CD14-positive monocyte (primary cell): ENCODE results near the gene EPHB6. TPM values are rescaled to one million over a fixed set of nuclear protein-coding genes. Genes with fewer than 3 reads are reported as not detected.
A peak's percentile ranks its signal among the peaks of the same experiment; 100 is the strongest.

Source experiments
- DNase-seq, 3 donors: peaks; one replicate each; pipeline ENCODE4 v3.0.0-alpha.2; 2011 to 2022
- H2AFZ ChIP-seq: 2 replicates; pipeline ENCODE4 v1.6.0; 2012; ENCODE audit warnings: mild to moderate bottlenecking, low read depth, low read length, inconsistent platforms; ENCODE audit not compliant: insufficient read depth, poor library complexity, severe bottlenecking
- H3K27ac ChIP-seq, 2 donors: 1 replicate in 1 of 2; 2 replicates in 1 of 2; pipeline ENCODE4 v1.5.1; 2012 to 2013; ENCODE audit warnings: low read length in 2 of 2, control low read depth in 1 of 2, inconsistent platforms in 1 of 2, low read depth in 1 of 2, mild to moderate bottlenecking in 1 of 2
- H3K27me3 ChIP-seq, 2 donors: one replicate each; pipeline versions ENCODE4 v1.6.0 to v1.6.1; 2011 to 2013; ENCODE audit warnings: low read length in 2 of 2; ENCODE audit not compliant: control insufficient read depth in 2 of 2, insufficient read depth in 2 of 2
- H3K36me3 ChIP-seq, 2 donors: replicated peaks in 1 of 2; 1 replicate in 1 of 2; 2 replicates in 1 of 2; pipeline versions ENCODE4 v1.5.1 to v1.6.1; 2012 to 2013; ENCODE audit warnings: low read length in 2 of 2, control low read depth in 1 of 2, inconsistent platforms in 1 of 2, mild to moderate bottlenecking in 1 of 2; ENCODE audit not compliant: insufficient read depth in 2 of 2, control insufficient read depth in 1 of 2
- H3K4me1 ChIP-seq, 2 donors: 1 replicate in 1 of 2; 2 replicates in 1 of 2; pipeline versions ENCODE4 v1.5.1 to v1.6.1; 2012 to 2013; ENCODE audit warnings: low read length in 2 of 2, control low read depth in 1 of 2, inconsistent platforms in 1 of 2, mild to moderate bottlenecking in 1 of 2, moderate library complexity in 1 of 2; ENCODE audit not compliant: insufficient read depth in 2 of 2, control insufficient read depth in 1 of 2
- H3K4me2 ChIP-seq: replicated peaks from 2 replicates; pipeline ENCODE3; 2012; ENCODE audit warnings: low read length, moderate library complexity, mild to moderate bottlenecking; ENCODE audit not compliant: poor library complexity, severe bottlenecking; ENCODE audit errors: extremely low read depth
- H3K4me3 ChIP-seq, 3 experiments: fragments of 200-600 bp in 1 of 3; sonication (generic) in 1 of 3; replicated peaks in 1 of 3; 1 replicate in 2 of 3; 2 replicates in 1 of 3; pipeline ENCODE4 v1.5.1; 2011 to 2013; ENCODE audit warnings: low read length in 3 of 3, mild to moderate bottlenecking in 3 of 3, control low read depth in 2 of 3, low read depth in 2 of 3, inconsistent platforms in 1 of 3, moderate library complexity in 1 of 3
- H3K79me2 ChIP-seq: 2 replicates; pipeline ENCODE4 v1.6.0; 2012; ENCODE audit warnings: mild to moderate bottlenecking, control low read depth, inconsistent platforms, low read length, moderate library complexity; ENCODE audit not compliant: insufficient read depth
- H3K9ac ChIP-seq: 2 replicates; pipeline ENCODE4 v1.6.0; 2017; ENCODE audit warnings: low read length, mild to moderate bottlenecking; ENCODE audit not compliant: insufficient read depth, poor library complexity, severe bottlenecking
- H3K9me3 ChIP-seq, 2 donors: replicated peaks in 1 of 2; 1 replicate in 1 of 2; 2 replicates in 1 of 2; pipeline versions ENCODE4 v1.5.1 to v1.6.1; 2012 to 2013; ENCODE audit warnings: low read length in 2 of 2, control low read depth in 1 of 2; ENCODE audit not compliant: control insufficient read depth in 1 of 2, insufficient read depth in 1 of 2
- H4K20me1 ChIP-seq: 2 replicates; pipeline ENCODE4 v1.6.0; 2012; ENCODE audit warnings: mild to moderate bottlenecking, low read length, control low read depth, moderate library complexity; ENCODE audit not compliant: insufficient read depth
- H3K27ac Mint-ChIP-seq, 7 donors: one replicate each; pipeline ENCODE4 v1.8.0; 2020; ENCODE audit warnings: mild to moderate bottlenecking in 7 of 7, mixed read lengths in 7 of 7, moderate library complexity in 6 of 7, inconsistent platforms in 2 of 7
- H3K27me3 Mint-ChIP-seq, 3 donors: one replicate each; pipeline ENCODE4 v1.8.0; 2021 to 2022; ENCODE audit warnings: low read depth in 3 of 3, mild to moderate bottlenecking in 3 of 3, mixed read lengths in 3 of 3, moderate library complexity in 3 of 3, inconsistent platforms in 1 of 3
- H3K36me3 Mint-ChIP-seq, 2 donors: one replicate each; pipeline ENCODE4 v1.8.0; 2020; ENCODE audit warnings: mixed read lengths in 2 of 2, inconsistent platforms in 1 of 2, mild to moderate bottlenecking in 1 of 2
- H3K4me1 Mint-ChIP-seq: one replicate; pipeline ENCODE4 v1.8.0; 2020; ENCODE audit warnings: mild to moderate bottlenecking, mixed read lengths
- H3K4me3 Mint-ChIP-seq, 2 donors: one replicate each; pipeline ENCODE4 v1.8.0; 2020; ENCODE audit warnings: mild to moderate bottlenecking in 2 of 2, mixed read lengths in 2 of 2, moderate library complexity in 1 of 2
- H3K9me3 Mint-ChIP-seq, 7 donors: one replicate each; pipeline ENCODE4 v1.8.0; 2020 to 2022; ENCODE audit warnings: mixed read lengths in 7 of 7, mild to moderate bottlenecking in 6 of 7, moderate library complexity in 6 of 7, inconsistent platforms in 2 of 7
- CTCF ChIP-seq: fragments of 200-600 bp; IDR thresholded peaks from one replicate; pipeline ENCODE4 v1.8.0; 2022; ENCODE audit warnings: antibody characterized with exemption, mild to moderate bottlenecking
- WGBS: methylation state at CpG from one replicate; pipeline ENCODE4 v1.1.5; 2013; ENCODE audit warnings: missing lambda C conversion rate; ENCODE audit not compliant: insufficient coverage; 5-methylcytosine and 5-hydroxymethylcytosine counted together
- intact Hi-C, 2 donors: fragments of 100-400 bp; cut with micrococcal nuclease; formaldehyde crosslinking; loops; one replicate each; pipeline versions ENCODE4 v1.15.0 to v1.15.1; 2023
- polyA plus RNA-seq, 3 donors: library from polyadenylated mRNA; depleted of rRNA in 1 of 3; unstranded in 2 of 3; stranded (reverse) in 1 of 3; fragments of 300-500 nt in 2 of 3; fragments of >200 nt in 1 of 3; fragmentation: Illumina TruSeq in 2 of 3; gene quantifications; 1 replicate in 2 of 3; 2 replicates in 1 of 3; pipeline ENCODE4 v1.2.3, GENCODE V29; 2012 to 2021

The EPHB6 gene
- polyA plus RNA-seq, 3 donors, result 7.9 to 18.2 (median 9.3) TPM

- H3K4me3 Mint-ChIP-seq, result no peak overlapping the region
- H3K9me3 ChIP-seq, result no peaks in the 10 kb centered on the region
- no peaks in the 10 kb centered on the region for H3K79me2 ChIP-seq
- H3K27ac ChIP-seq, result no peak overlapping the region
- peak overlapping the region in 1 of 7 donors; percentile 52 for H3K27ac Mint-ChIP-seq
- H4K20me1 ChIP-seq, result no peaks in the 10 kb centered on the region
- H3K36me3 ChIP-seq, result no peaks in the 10 kb centered on the region
- H3K9me3 Mint-ChIP-seq, result no peaks in the 10 kb centered on the region
- H3K4me1 Mint-ChIP-seq, result peaks cover 2% of the 10 kb centered on the region
- 100% methylated on average over 1 of the region's 3 CpGs for WGBS
- H3K4me2 ChIP-seq, result no peak overlapping the region
- H3K4me1 ChIP-seq, result no peaks in the 10 kb centered on the region
- H3K27me3 Mint-ChIP-seq, result peaks cover 6 to 17% (median 11%) of the 10 kb centered on the region in 3 donors
- H3K4me3 ChIP-seq, result no peak overlapping the region
- DNase-seq, result no peak
- no peak for TF ChIP-seq CTCF
- intact Hi-C loops, result no loop called here
- H3K27me3 ChIP-seq, result peaks cover 4 to 5% of the 10 kb centered on the region in 2 donors
- H3K36me3 Mint-ChIP-seq, result peaks cover 0 to 2% of the 10 kb centered on the region in 2 donors
- no peak overlapping the region for H2AFZ ChIP-seq
- no peak overlapping the region for H3K9ac ChIP-seq
Observed at GRCh38 chr7:142805350-142806021, 49.4 kb upstream of the EPHB6 start.

- Histone ChIP-seq H3K27me3 (peaks cover 4 to 5% of the 10 kb centered on the region in 2 donors), H3K4me1 (no peaks in the 10 kb centered on the region), H3K36me3 (no peaks in the 10 kb centered on the region), H4K20me1 (no peaks in the 10 kb centered on the region), H3K4me3 (no peak overlapping the region), H3K9ac (no peak overlapping the region), H3K4me2 (no peak overlapping the region), H3K27ac (no peak overlapping the region), H3K79me2 (no peaks in the 10 kb centered on the region), H3K9me3 (no peaks in the 10 kb centered on the region), H2AFZ (no peak overlapping the region)
- DNase-seq, result no peak
- no peak overlapping the region for H3K27ac Mint-ChIP-seq
- H3K4me3 Mint-ChIP-seq, result no peak overlapping the region
- H3K4me1 Mint-ChIP-seq, result peaks cover 2% of the 10 kb centered on the region
- intact Hi-C loops, result no loop called here
- no peaks in the 10 kb centered on the region for H3K9me3 Mint-ChIP-seq
- TF ChIP-seq CTCF, result no peak
- peaks cover 0 to 2% of the 10 kb centered on the region in 2 donors for H3K36me3 Mint-ChIP-seq
- H3K27me3 Mint-ChIP-seq, result peaks cover 4 to 13% (median 7%) of the 10 kb centered on the region in 3 donors
- no CpG with 5 or more reads among the region's 2 CpGs for WGBS
Observed at GRCh38 chr7:142806022-142806356, 48.9 kb upstream of the EPHB6 start.
